ENCODE data around the gene NOG. TPM values are rescaled to one million over a fixed set of nuclear protein-coding genes. Genes with fewer than 3 reads are reported as not detected.

The NOG gene
- total RNA-seq, 1 experiment from 2014 or later = 0.73 TPM

DNA sequence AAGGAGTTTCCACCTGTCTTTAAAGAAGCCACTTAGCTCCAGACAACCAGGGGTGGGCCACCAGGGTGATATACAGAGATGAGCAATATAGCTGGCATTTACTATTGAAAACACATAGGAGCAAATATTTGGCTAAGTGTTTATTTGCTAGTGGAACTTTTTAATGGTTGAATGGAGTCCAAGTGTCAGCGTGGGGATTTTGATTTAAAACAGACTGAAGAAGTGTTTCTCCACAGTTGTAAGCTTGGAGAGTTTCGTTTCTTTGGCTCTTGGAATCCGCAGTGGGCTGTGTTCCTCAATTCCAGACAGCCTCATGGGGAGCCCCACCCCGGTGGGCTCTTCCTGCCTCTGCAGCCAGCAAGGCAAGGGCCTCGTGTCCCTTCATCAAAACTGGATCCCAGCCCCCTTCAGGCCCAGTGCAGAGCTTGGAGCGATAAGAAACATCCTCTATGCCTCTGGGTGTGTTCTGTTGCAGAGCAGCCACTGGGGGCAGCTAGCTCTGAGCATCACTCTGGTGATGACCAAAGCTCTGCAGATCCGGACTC, 36.1 kb downstream of the NOG start:
- no TSS peak for BruUV-seq (replicated peaks)
- no peaks in the 10 kb centered on the region for H3K9me3 Mint-ChIP-seq (ENCODE audit: low read depth, unreplicated experiment)
- no peak overlapping the region for H3K4me3 Mint-ChIP-seq (ENCODE audit: low read depth, unreplicated experiment)
- no peak overlapping the region for H3K27ac Mint-ChIP-seq (ENCODE audit: unreplicated experiment)
- CTCF ChIA-PET = interaction anchor here (0.6 kb wide), 1 partner anchor 49 kb away, joined by 3 read pairs; no protein-coding TSS in a partner anchor
- H3K27me3 Mint-ChIP-seq (ENCODE audit: unreplicated experiment) = peaks cover 53% of the 10 kb centered on the region
- intact Hi-C loops (cut with micrococcal nuclease; ENCODE audit: unreplicated experiment) = no loop called here
- DNase-seq = peak; percentile 3
- no peaks in the 10 kb centered on the region for H3K4me1 Mint-ChIP-seq (ENCODE audit: low read depth, unreplicated experiment)
- TF ChIP-seq, protein P1, sequence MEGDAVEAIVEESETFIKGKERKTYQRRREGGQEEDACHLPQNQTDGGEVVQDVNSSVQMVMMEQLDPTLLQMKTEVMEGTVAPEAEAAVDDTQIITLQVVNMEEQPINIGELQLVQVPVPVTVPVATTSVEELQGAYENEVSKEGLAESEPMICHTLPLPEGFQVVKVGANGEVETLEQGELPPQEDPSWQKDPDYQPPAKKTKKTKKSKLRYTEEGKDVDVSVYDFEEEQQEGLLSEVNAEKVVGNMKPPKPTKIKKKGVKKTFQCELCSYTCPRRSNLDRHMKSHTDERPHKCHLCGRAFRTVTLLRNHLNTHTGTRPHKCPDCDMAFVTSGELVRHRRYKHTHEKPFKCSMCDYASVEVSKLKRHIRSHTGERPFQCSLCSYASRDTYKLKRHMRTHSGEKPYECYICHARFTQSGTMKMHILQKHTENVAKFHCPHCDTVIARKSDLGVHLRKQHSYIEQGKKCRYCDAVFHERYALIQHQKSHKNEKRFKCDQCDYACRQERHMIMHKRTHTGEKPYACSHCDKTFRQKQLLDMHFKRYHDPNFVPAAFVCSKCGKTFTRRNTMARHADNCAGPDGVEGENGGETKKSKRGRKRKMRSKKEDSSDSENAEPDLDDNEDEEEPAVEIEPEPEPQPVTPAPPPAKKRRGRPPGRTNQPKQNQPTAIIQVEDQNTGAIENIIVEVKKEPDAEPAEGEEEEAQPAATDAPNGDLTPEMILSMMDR (IDR thresholded peaks at IDR 0.05; ENCODE audit: unreplicated experiment) = peak; percentile 13
- no peaks in the 10 kb centered on the region for H3K36me3 Mint-ChIP-seq (ENCODE audit: insufficient read depth, unreplicated experiment)

DNA sequence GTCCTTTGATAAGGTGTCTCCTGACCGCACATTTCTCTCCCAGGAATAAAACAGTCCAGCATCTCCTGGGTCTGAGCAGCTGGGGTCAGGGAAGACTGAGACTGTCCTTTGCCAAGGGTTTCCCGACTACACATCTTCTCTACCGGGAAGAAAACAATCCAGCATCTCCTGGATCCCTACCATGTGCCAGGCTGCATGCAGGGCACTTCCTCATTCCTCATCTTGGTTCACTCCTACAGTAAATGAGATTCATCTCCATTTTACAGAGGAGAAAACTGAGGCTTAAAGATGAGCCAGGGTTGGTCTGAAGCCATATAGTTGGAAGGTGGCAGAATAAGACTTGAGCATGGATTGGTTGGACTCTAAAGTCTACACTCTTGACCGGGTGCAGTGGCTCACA, 36.7 kb downstream of the NOG start:
- CTCF ChIA-PET = interaction anchor here (0.6 kb wide), 1 partner anchor 48 kb away, joined by 3 read pairs; no protein-coding TSS in a partner anchor
- no TSS peak for BruUV-seq (replicated peaks)
- no peaks in the 10 kb centered on the region for H3K36me3 Mint-ChIP-seq (ENCODE audit: insufficient read depth, unreplicated experiment)
- H3K4me3 Mint-ChIP-seq (ENCODE audit: low read depth, unreplicated experiment) = no peak overlapping the region
- DNase-seq = no peak
- H3K27me3 Mint-ChIP-seq (ENCODE audit: unreplicated experiment) = peaks cover 58% of the 10 kb centered on the region
- TF ChIP-seq, protein P1 (IDR thresholded peaks at IDR 0.05; ENCODE audit: unreplicated experiment) = peak; percentile 2
- H3K9me3 Mint-ChIP-seq (ENCODE audit: low read depth, unreplicated experiment) = no peaks in the 10 kb centered on the region
- intact Hi-C loops (cut with micrococcal nuclease; ENCODE audit: unreplicated experiment) = no loop called here
- no peaks in the 10 kb centered on the region for H3K4me1 Mint-ChIP-seq (ENCODE audit: low read depth, unreplicated experiment)
- no peak overlapping the region for H3K27ac Mint-ChIP-seq (ENCODE audit: unreplicated experiment)

DNA sequence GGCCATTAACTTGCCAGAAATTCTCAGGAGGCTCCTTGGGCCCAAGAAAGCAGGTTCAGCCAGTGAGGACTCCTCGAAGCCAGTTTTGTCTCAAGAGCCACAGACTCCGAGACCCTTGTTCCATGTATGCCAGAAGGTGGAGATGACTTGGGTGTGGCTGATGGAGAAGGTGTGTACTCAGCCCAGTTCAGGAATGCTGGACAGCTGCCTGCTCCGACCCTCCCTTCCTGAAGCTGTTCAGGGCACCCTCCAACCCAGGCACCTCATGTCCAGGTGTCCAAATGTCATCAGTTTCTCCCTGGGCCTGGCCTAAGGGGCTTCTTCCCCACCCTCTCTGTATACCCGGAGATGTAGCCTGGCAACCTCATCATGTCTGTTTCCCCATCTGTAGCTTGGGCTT, 40.2 kb downstream of the NOG start:
- TF ChIP-seq, protein P1 (IDR thresholded peaks at IDR 0.05; ENCODE audit: unreplicated experiment) = no peak
- H3K27me3 Mint-ChIP-seq (ENCODE audit: unreplicated experiment) = peaks cover 56% of the 10 kb centered on the region
- H3K4me3 Mint-ChIP-seq (ENCODE audit: low read depth, unreplicated experiment) = no peak overlapping the region
- intact Hi-C loops (cut with micrococcal nuclease; ENCODE audit: unreplicated experiment) = no loop called here
- DNase-seq = no peak
- no peak overlapping the region for H3K27ac Mint-ChIP-seq (ENCODE audit: unreplicated experiment)
- no peaks in the 10 kb centered on the region for H3K4me1 Mint-ChIP-seq (ENCODE audit: low read depth, unreplicated experiment)
- CTCF ChIA-PET = no interaction called here
- H3K9me3 Mint-ChIP-seq (ENCODE audit: low read depth, unreplicated experiment) = no peaks in the 10 kb centered on the region
- BruUV-seq (replicated peaks) = no TSS peak
- no peaks in the 10 kb centered on the region for H3K36me3 Mint-ChIP-seq (ENCODE audit: insufficient read depth, unreplicated experiment)

DNA sequence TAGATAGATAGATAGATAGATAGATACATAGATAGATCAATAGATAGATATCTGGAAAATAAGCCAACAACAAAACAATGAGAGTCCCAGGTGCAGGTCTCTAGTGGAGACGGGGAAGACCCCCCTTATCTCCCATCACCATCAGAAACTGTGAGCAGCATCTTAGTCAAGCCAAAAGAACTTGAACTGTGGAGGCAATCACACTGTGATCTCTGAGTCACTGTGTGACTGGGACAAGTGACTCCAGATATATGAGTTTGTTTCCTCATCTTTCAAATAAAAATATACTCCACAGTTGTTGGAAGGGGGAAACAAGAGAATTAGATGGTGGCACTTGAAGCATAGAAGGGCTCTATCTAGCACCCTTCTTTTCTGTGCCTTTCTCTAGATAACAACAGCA, 42.1 kb downstream of the NOG start:
- TF ChIP-seq, protein P1 (IDR thresholded peaks at IDR 0.05; ENCODE audit: unreplicated experiment) = no peak
- BruUV-seq (replicated peaks) = no TSS peak
- CTCF ChIA-PET = no interaction called here
- Mint-ChIP-seq H3K27ac (ENCODE audit: unreplicated experiment) (no peak overlapping the region), H3K36me3 (ENCODE audit: insufficient read depth, unreplicated experiment) (no peaks in the 10 kb centered on the region), H3K9me3 (ENCODE audit: low read depth, unreplicated experiment) (no peaks in the 10 kb centered on the region), H3K4me3 (ENCODE audit: low read depth, unreplicated experiment) (no peak overlapping the region), H3K4me1 (ENCODE audit: low read depth, unreplicated experiment) (no peaks in the 10 kb centered on the region), H3K27me3 (ENCODE audit: unreplicated experiment) (peaks cover 57% of the 10 kb centered on the region)
- intact Hi-C loops (cut with micrococcal nuclease; ENCODE audit: unreplicated experiment) = no loop called here
- no peak for DNase-seq
